ENCODE results near the gene USP10.

Gene USP10

DNA sequence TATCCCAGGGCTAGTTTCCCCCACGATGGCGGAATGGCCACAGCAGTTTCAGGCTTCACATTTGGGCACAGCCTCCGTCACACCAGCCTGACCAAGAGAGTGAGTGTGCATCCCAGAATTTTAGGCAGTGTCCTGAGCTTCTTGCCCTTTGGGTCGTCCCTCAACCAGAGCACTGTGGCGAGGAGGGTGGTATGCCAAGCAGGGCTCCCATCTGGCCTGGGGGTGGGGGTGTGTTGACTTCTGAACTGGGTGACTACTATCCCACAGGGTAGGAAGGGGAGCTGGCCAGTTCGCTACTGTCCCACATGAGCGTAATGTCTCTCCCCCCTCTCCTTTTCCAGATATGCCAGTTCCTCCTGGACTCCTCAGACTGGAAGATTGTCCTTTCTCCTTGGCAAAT is 16.1 kb downstream of the USP10 start:
- H3K4me1 ChIP-seq (ENCODE audit: insufficient read depth, low read length): no peaks in the 10 kb centered on the region
- H3K9me3 ChIP-seq (ENCODE audit: low read length): no peaks in the 10 kb centered on the region
- no peak overlapping the region for H3K4me3 ChIP-seq (ENCODE audit: low read length)
- peaks cover 22% of the 10 kb centered on the region for H3K36me3 ChIP-seq (ENCODE audit: insufficient read depth, low read length)
- no peaks in the 10 kb centered on the region for H3K27me3 ChIP-seq (ENCODE audit: insufficient read depth, low read length)
- no peak overlapping the region for H2AFZ ChIP-seq (ENCODE audit: low read depth, low read length)

DNA sequence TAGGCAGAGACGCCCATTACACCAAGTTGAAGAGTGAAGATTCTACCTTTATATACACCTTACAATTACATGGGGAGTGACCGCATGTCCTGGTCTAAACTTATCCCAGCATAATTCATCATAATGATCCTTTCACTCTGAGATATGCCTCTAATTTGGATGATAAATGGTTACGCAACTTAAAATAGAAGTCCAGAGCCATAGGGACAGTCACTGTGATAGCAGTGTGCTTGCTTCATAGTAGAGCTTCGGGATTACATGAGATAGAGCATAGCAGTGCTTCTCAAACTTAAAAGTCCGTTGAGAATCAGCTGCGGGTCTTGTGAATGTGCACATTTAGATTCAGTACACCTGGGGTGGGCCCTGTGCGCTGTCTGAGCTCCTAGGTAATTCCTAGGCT is 16.9 kb downstream of the USP10 start:
- no peak overlapping the region for H3K4me3 ChIP-seq (ENCODE audit: low read length)
- no peaks in the 10 kb centered on the region for H3K27me3 ChIP-seq (ENCODE audit: insufficient read depth, low read length)
- no peaks in the 10 kb centered on the region for H3K9me3 ChIP-seq (ENCODE audit: low read length)
- H3K36me3 ChIP-seq (ENCODE audit: insufficient read depth, low read length): peaks cover 22% of the 10 kb centered on the region
- H3K4me1 ChIP-seq (ENCODE audit: insufficient read depth, low read length): no peaks in the 10 kb centered on the region
- no peak overlapping the region for H2AFZ ChIP-seq (ENCODE audit: low read depth, low read length)

DNA sequence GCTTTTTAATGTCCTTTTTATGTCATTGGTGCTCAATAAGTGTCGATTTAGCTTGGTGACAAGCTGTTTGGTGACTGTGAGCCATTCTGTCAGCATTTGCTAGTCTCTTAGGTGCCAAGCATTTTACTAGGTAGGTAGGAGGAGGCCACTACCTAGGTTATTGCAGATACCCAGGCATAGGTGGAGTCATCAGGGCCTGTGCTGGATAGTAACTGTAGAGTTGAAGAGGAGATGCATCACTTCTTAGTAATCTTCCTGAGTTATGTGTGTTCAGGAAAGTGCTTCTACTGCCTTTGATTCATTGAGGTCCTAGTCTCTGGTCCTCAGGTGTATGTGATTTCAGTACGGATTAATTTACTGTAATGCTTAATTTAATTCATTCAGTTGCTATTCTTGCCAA is 17.7 kb downstream of the USP10 start:
- H3K36me3 ChIP-seq (ENCODE audit: insufficient read depth, low read length): peaks cover 21% of the 10 kb centered on the region
- no peak overlapping the region for H3K4me3 ChIP-seq (ENCODE audit: low read length)
- no peak overlapping the region for H2AFZ ChIP-seq (ENCODE audit: low read depth, low read length)
- no peaks in the 10 kb centered on the region for H3K27me3 ChIP-seq (ENCODE audit: insufficient read depth, low read length)
- no peaks in the 10 kb centered on the region for H3K4me1 ChIP-seq (ENCODE audit: insufficient read depth, low read length)
- no peaks in the 10 kb centered on the region for H3K9me3 ChIP-seq (ENCODE audit: low read length)

DNA sequence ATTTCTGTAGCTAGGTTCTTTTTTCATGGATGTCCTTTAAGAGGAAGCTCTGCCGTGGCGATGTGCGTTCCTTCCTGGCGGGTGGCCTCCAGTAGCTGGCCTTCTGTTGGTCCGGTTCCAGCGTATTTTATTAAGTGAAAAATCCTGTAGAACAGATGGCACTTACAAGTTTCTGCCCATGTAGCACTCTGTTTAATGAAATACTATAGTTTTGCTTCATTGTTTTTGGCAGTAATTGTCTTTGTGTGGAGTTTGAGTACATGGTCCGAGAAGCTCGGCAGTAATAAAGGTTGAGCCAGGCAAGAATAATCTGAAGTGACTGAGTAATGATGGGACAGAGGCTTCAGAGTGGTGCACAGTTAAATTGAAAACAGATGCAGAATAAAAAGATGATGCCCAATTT is 20.4 kb downstream of the USP10 start:
- H2AFZ ChIP-seq (ENCODE audit: low read depth, low read length): no peak overlapping the region
- no peaks in the 10 kb centered on the region for H3K9me3 ChIP-seq (ENCODE audit: low read length)
- peaks cover 16% of the 10 kb centered on the region for H3K36me3 ChIP-seq (ENCODE audit: insufficient read depth, low read length)
- H3K4me3 ChIP-seq (ENCODE audit: low read length): no peak overlapping the region
- H3K27me3 ChIP-seq (ENCODE audit: insufficient read depth, low read length): no peaks in the 10 kb centered on the region
- H3K4me1 ChIP-seq (ENCODE audit: insufficient read depth, low read length): peaks cover 21% of the 10 kb centered on the region

DNA sequence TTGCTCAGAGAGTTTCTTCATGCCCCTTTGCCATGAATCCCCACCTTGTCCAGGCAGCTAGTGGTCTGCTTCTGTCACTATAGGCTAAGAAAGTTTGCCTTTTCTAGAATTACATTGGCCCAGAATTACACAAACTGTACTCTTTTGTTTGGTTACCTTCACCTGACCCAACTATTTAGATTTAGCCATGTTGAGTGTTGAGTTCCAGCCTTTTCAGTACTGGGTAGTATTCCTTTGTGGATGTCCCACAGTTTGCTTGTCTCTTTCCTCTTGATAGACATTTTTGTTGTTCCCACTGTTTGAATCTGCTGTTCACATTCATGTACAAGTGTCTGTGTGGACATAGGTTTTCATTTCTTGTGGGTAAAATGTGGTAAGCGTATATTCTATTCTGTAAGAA is 22.3 kb downstream of the USP10 start:
- Histone ChIP-seq H3K36me3 (ENCODE audit: insufficient read depth, low read length) (peaks cover 8% of the 10 kb centered on the region), H3K4me3 (ENCODE audit: low read length) (no peak overlapping the region), H3K4me1 (ENCODE audit: insufficient read depth, low read length) (peaks cover 35% of the 10 kb centered on the region), H2AFZ (ENCODE audit: low read depth, low read length) (no peak overlapping the region), H3K27me3 (ENCODE audit: insufficient read depth, low read length) (no peaks in the 10 kb centered on the region), H3K9me3 (ENCODE audit: low read length) (no peaks in the 10 kb centered on the region)

DNA sequence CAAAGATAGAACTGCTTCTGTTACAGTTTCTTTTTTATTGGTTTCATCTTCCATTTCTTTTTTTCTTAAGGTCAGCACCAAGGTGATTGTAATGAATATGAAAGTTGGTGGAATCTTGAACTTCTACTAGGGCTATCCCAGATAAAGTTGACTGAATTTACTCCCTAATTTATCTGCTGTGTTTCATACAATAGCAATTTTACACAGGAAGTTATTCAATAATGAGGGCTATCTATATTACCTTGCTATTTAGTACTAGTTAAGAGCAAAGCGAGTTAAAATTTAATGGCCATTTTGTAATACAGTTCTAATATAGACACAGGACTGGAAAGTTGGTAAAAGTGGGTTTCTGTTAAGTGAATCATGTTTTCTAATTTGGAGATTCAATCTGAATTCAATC is 24.1 kb downstream of the USP10 start:
- H3K36me3 ChIP-seq (ENCODE audit: insufficient read depth, low read length): peaks cover 4% of the 10 kb centered on the region
- H3K9me3 ChIP-seq (ENCODE audit: low read length): no peaks in the 10 kb centered on the region
- H2AFZ ChIP-seq (ENCODE audit: low read depth, low read length): no peak overlapping the region
- H3K4me1 ChIP-seq (ENCODE audit: insufficient read depth, low read length): peaks cover 39% of the 10 kb centered on the region
- H3K4me3 ChIP-seq (ENCODE audit: low read length): no peak overlapping the region
- no peaks in the 10 kb centered on the region for H3K27me3 ChIP-seq (ENCODE audit: insufficient read depth, low read length)

DNA sequence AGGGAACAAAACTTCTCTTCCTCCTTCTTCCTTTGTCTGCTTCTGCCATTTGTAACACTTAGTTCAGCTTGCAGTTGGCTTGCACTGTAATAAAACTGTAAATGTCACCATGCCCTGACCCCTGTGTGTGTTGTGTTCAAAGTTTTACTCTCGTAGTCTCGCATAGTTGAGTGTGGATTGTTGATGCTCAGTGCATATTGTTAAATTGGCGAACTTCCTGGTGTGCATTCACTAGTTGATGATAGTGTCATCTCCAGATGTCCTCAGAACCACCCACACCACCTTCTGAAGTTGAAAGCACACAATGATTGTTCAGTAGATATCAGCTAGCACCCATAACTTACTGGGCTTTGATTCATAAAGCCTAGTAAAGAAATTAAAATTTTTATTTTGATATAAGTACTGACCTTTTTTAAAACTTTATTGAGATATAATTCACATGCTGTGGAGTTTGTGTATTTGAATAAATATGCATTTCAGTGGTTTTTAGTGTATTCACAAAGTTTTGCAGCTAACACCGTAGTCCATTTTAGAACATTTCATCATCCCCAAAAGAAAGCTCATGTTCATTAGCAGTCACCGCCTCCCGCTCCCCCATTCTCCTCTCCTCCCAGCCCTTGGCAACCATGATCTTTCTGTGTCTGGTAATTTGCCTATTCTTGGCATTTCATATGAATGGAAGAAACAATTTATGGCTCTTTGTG is 25.0 kb downstream of the USP10 start:
- no peak overlapping the region for H2AFZ ChIP-seq (ENCODE audit: low read depth, low read length)
- no peak overlapping the region for H3K4me3 ChIP-seq (ENCODE audit: low read length)
- peaks cover 43% of the 10 kb centered on the region for H3K4me1 ChIP-seq (ENCODE audit: insufficient read depth, low read length)
- H3K9me3 ChIP-seq (ENCODE audit: low read length): no peaks in the 10 kb centered on the region
- H3K27me3 ChIP-seq (ENCODE audit: insufficient read depth, low read length): no peaks in the 10 kb centered on the region
- no peaks in the 10 kb centered on the region for H3K36me3 ChIP-seq (ENCODE audit: insufficient read depth, low read length)

DNA sequence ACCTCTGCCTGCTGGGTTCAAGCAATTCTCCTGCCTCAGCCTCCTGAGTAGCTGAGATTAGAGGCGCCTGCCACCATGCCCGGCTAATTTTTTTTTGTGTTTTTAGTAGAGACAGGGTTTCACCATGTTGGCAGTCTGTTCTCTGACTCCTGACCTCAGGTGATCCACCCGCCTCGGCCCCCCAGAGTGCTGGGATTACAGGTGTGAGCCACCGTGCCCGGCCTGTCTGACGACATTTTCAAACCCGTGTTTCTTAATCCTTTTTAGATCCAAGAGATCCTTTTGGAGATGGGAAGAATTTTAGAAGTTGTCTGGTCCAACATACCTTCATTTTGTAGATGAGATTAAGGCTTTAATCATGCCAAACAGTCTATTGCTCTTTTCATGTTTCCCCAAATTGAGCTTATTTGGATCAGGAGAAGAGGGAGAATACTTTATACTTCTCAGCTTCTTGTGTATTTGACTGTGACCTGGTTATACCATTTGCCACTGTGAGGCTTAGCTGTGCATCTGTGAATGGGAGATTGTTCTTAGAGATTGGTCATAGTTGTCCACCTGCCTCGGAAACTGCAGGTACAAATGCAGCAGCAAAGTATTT is 25.8 kb downstream of the USP10 start:
- Histone ChIP-seq H2AFZ (ENCODE audit: low read depth, low read length) (no peak overlapping the region), H3K36me3 (ENCODE audit: insufficient read depth, low read length) (no peaks in the 10 kb centered on the region), H3K4me1 (ENCODE audit: insufficient read depth, low read length) (peaks cover 52% of the 10 kb centered on the region), H3K9me3 (ENCODE audit: low read length) (no peaks in the 10 kb centered on the region), H3K4me3 (ENCODE audit: low read length) (no peak overlapping the region), H3K27me3 (ENCODE audit: insufficient read depth, low read length) (no peaks in the 10 kb centered on the region)

DNA sequence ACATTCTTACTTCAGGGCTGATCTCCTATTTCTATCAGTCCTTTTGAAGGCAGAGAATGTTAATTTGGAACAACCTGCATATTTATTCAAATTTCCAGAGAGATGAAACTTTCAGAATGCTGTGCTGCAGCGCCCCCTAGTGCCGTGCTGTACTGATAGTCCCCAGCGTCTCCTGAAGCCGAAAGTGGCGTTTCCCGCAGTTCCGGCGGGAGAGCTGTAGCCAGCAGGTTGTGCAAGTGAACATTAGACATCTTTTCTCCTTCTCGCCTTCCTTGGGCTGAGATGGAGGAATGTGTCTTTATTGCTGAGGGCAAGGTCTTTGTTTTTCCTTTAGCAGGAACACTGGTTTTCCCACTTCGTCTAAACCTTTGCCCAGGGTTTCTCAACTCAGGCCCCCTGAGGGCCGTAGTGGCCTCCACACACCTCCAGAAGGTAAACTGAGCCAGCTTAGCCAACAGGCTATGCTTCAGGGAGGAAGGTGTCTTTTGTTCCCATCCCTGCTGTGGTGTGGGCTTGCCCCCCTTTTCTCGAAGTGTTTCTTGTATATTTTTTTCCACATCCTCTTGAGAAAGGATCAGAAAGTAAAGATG is 26.4 kb downstream of the USP10 start:
- Histone ChIP-seq H3K36me3 (ENCODE audit: insufficient read depth, low read length) (no peaks in the 10 kb centered on the region), H3K4me1 (ENCODE audit: insufficient read depth, low read length) (peaks cover 54% of the 10 kb centered on the region), H2AFZ (ENCODE audit: low read depth, low read length) (no peak overlapping the region), H3K4me3 (ENCODE audit: low read length) (no peak overlapping the region), H3K27me3 (ENCODE audit: insufficient read depth, low read length) (no peaks in the 10 kb centered on the region), H3K9me3 (ENCODE audit: low read length) (no peaks in the 10 kb centered on the region)

DNA sequence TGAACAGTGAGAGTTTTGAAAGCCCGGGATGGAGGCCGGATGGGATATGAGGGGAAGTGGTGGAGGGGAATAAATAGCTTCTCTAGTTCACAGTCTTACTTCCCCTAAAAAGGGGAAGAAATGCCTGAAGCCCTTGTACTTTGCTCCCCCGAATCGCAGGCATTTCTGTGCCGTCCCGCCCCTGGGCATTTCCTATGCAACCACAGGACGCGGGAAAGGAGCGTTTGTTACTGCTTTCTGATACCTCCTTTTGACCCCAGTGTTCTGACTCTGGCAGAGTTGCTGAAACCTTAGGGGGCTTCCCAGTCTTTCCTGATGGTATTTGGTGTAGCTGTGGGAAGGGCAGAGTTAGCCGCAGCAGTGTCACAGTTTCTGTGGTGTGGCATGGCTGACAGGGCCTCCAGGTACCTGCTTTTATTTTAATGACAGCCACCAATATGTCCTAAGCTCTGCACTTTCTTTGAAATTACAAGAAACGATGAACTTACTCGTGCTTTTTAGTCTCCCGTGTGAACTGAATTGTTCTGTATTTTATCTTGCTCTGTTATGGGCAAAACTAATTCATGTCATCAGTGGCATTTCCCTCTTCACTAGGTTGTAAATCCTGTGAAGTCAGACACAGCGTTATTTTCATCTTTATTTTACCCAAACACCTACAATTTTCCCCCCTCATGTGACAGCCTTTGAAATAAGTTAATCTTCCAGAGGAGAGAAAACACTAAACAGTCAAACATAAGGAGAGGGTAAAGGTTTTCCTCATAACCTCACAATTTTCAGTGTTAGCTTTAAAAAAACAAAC is 27.1 kb downstream of the USP10 start:
- H3K9me3 ChIP-seq (ENCODE audit: low read length): no peaks in the 10 kb centered on the region
- no peaks in the 10 kb centered on the region for H3K27me3 ChIP-seq (ENCODE audit: insufficient read depth, low read length)
- H3K36me3 ChIP-seq (ENCODE audit: insufficient read depth, low read length): no peaks in the 10 kb centered on the region
- H3K4me3 ChIP-seq (ENCODE audit: low read length): no peak overlapping the region
- no peak overlapping the region for H2AFZ ChIP-seq (ENCODE audit: low read depth, low read length)
- peaks cover 54% of the 10 kb centered on the region for H3K4me1 ChIP-seq (ENCODE audit: insufficient read depth, low read length)

DNA sequence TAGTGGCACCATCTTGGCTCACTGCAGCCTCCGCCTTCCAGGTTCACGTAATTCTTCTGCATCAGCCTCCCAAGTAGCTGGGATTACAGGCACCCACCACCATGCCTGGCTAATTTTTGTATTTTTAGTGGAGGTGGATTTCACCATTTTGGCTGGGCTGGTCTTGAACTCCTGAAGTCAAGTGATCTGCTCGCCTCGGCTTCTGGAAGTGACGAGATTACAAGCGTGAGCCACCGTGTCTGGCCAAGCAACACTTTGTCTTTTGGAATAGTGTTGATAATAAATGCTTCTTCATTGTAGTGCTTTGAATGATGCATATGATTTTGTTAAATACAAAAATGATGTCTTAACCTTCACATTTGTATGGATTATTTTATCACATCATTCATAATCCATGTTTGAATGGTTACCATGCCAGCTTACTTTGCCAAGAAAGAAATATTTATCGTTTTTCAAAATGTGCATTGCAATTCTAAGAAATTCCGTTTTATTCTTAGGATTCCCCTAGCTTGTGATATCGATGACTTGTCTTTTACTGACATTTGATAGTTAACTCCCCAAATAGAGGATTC is 29.1 kb downstream of the USP10 start:
- Histone ChIP-seq H3K9me3 (ENCODE audit: low read length) (no peaks in the 10 kb centered on the region), H3K4me1 (ENCODE audit: insufficient read depth, low read length) (peaks cover 43% of the 10 kb centered on the region), H3K27me3 (ENCODE audit: insufficient read depth, low read length) (no peaks in the 10 kb centered on the region), H3K4me3 (ENCODE audit: low read length) (no peak overlapping the region), H2AFZ (ENCODE audit: low read depth, low read length) (no peak overlapping the region), H3K36me3 (ENCODE audit: insufficient read depth, low read length) (peaks cover 8% of the 10 kb centered on the region)

DNA sequence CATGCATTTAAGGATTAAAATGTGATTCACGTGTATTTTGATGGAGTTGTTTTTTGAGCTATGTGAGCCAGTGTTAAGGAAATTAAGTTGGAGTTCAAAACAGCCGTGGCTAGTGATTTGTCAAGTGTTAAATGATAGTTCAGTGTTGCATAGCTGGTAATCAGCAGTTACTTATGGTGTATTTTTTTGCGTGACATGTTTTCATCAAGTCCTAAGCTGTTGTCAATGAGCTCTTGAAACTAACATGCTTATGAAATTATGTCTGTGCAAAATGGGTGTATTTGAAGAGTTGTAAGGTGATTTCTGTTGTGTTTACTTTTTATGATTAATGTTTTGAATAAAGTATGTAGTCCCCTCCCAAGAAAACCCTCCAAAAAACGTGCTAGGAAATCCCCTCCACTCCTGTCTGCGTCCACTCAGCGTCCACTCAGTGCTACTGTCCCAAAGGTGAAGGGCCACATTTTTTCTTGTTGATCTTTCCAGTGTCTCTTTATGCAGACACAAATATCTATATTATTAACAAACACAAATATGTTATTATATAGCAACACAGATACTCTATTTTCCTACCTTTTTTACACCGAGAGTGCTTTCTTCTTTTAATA is 30.0 kb downstream of the USP10 start:
- peaks cover 11% of the 10 kb centered on the region for H3K36me3 ChIP-seq (ENCODE audit: insufficient read depth, low read length)
- H3K9me3 ChIP-seq (ENCODE audit: low read length): no peaks in the 10 kb centered on the region
- no peak overlapping the region for H2AFZ ChIP-seq (ENCODE audit: low read depth, low read length)
- H3K4me3 ChIP-seq (ENCODE audit: low read length): no peak overlapping the region
- peaks cover 36% of the 10 kb centered on the region for H3K4me1 ChIP-seq (ENCODE audit: insufficient read depth, low read length)
- no peaks in the 10 kb centered on the region for H3K27me3 ChIP-seq (ENCODE audit: insufficient read depth, low read length)
